NCI-H226 (cell line): Measurements from ENCODE around the gene TPI1.
"Not testable (repeated sequence)": the region's sequence is repeated elsewhere in the genome, so short reads cannot be mapped to it uniquely, and the experiment has no call there.

Experiments used
- DNase-seq: peaks from one replicate; pipeline ENCODE4 v3.0.0-alpha.2; 2015

TPI1 gene

GRCh38 chr12:6869049-6870021 lies 2.0 kb downstream of the TPI1 start:
- peak; percentile 32 for DNase-seq

DNA sequence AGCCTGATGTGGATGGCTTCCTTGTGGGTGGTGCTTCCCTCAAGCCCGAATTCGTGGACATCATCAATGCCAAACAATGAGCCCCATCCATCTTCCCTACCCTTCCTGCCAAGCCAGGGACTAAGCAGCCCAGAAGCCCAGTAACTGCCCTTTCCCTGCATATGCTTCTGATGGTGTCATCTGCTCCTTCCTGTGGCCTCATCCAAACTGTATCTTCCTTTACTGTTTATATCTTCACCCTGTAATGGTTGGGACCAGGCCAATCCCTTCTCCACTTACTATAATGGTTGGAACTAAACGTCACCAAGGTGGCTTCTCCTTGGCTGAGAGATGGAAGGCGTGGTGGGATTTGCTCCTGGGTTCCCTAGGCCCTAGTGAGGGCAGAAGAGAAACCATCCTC lies 3.0 kb downstream of the TPI1 start:
- DNase-seq: not testable (repeated sequence)

DNA sequence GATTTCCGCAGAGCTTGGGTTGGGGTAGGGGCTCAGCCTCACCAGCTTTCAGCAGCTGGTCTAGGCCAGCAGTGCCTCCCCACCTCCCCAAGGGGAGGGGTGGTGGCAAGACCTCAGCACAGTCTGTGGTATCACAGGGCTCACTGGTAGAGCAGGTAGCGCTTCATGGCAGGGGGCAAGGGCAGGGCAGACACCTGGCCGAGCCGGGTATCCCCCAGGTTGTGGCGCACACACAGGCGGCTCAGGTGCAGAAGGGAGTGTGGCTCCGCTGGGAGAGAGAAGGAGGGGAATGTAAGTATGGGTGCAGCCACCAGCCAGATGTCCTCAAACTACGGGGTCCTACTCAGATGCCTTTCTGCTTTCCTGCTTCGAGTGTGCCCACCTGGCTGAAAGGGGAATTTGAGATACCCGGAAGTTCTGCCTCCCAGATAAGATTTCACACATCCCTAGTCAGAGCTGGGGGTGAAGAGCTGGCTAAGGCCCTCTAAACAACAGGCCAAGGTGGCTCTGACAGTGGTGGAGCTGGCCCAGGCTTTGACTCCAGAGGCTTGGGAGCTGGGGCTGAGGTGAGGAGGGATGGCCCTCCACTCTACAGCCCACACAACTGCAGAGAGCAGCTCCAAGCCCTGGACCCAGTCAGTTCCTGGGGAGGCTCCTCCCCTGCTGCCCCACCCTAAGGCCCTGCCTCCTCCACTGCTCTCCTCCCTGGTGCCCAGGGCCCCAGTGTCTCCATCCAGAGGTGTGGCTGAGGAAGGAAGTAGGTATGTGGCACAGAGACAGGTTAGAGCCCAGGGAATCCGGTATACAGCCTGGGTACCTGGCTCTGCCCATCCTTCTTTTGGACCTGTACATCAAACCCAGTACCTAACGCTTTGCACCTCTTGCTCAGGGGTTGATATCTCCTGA lies 4.0 kb downstream of the TPI1 start:
- peak; percentile 60 for DNase-seq

GRCh38 chr12:6872073-6873048 lies 5.0 kb downstream of the TPI1 start:
- peak; percentile 62 for DNase-seq

GRCh38 chr12:6873094-6874014 lies 6.0 kb downstream of the TPI1 start, which contains the start of gene SPSB2:
Gene SPSB2 (minus strand): TSS chr12:6873303. CDS start chr12:6872901, 402 bp downstream.
- DNase-seq: peak; percentile 86

GRCh38 chr12:6874015-6874368 lies 6.7 kb downstream of the TPI1 start:
- DNase-seq: not testable (repeated sequence)

DNA sequence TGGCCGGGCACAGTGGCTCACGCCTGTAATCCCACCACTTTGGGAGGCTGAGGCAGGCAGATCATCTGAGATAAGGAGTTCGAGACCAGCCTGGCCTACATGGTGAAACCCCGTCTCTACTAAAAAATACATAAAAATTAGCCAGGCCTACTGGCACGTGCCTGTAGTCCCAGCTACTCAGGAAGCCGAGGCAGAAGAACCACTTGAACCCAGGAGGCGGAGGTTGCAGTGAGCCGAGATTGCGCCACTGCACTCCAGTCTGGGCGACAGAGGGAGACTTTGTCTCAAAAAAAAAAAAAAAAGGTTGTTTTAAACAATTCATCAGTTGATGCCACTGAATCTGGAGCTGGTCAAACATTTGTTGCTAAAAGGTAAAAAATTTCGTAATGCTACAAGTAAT lies 12.5 kb downstream of the TPI1 start:
- not testable (repeated sequence) for DNase-seq

DNA sequence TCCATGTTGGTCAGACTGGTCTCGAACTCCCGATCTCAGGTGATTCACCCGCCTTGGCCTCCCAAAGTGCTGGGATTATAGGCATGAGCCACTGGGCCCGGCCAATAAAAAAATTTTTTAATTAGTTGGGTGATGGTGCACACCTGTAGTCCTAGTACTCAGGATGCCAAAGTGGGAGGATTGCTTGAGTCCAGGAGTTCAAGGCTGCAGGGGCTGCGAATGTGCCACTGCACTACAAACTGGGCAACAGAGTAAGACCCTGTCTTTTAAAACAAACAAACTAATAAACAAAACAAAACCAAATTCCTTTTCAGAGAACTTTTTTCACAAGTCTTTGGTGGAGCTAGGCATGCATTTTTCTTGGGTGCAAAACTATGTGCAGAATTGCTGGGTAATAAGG lies 15.9 kb downstream of the TPI1 start:
- DNase-seq: no peak

DNA sequence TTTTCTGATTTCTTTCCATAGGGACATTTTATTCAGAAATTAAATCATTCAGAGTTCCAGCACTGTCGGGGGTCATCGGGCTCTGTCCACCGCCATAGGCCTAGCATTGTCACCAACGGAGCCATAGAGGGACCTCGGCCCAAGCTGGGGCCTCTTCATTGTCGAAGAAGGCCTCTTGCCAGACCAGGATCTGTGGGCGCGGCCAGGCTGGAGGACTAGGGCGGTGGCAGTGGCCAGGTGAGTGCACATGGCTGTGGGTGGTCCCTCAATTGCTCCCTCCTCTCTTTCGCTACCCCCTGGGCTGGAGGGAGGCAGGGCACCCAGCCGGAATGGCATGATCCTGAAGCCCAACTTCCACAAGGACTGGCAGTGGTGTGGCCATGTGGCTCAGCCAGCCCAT lies 16.4 kb downstream of the TPI1 start:
- DNase-seq: no peak

GRCh38 chr12:6884539-6884938 lies 17.2 kb downstream of the TPI1 start:
- DNase-seq: no peak

- DNase-seq: not testable (repeated sequence)
These were observed 19.1 kb downstream of the TPI1 start for GRCh38 chr12:6886206-6886999.

DNA sequence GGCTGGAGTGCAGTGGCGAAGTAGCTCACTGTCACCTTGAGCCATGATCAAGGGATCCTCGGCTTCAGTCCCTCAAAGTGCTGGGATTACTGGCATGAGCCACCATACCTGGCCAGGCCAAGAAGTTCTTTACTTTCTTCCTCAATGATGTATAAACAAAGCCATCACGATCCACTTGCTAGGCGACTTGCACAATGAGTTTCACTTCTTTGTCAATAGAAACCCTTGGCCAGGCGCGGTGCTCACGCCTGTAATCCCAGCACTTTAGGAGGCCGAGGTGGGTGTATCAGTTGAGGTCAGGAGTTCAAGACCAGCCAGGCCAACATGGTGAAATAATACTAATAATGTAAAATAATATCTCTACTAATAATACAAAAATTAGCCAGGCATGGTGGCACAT lies 20.1 kb downstream of the TPI1 start:
- DNase-seq: no peak

DNA sequence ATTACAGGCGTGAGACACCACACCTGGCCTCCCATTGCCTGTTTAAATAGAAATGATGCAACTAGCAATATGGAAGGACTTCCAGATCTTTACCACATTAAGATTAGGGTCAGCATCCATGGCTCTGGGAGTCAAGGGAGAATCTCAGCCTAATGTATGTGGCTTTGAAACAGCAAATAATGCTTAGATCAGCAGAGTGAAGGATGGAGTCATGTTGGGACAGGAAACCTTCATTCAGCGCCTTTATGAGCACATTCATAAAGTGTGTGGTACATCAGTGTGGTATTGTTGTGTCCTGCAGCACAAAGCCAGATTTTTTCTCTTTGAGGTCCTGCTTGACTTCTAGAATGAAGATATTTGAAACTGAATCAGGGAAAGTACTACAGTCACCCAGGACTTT lies 21.0 kb downstream of the TPI1 start:
- DNase-seq: no peak

- not testable (repeated sequence) for DNase-seq
These were observed 21.5 kb downstream of the TPI1 start for GRCh38 chr12:6888794-6889193.

DNA sequence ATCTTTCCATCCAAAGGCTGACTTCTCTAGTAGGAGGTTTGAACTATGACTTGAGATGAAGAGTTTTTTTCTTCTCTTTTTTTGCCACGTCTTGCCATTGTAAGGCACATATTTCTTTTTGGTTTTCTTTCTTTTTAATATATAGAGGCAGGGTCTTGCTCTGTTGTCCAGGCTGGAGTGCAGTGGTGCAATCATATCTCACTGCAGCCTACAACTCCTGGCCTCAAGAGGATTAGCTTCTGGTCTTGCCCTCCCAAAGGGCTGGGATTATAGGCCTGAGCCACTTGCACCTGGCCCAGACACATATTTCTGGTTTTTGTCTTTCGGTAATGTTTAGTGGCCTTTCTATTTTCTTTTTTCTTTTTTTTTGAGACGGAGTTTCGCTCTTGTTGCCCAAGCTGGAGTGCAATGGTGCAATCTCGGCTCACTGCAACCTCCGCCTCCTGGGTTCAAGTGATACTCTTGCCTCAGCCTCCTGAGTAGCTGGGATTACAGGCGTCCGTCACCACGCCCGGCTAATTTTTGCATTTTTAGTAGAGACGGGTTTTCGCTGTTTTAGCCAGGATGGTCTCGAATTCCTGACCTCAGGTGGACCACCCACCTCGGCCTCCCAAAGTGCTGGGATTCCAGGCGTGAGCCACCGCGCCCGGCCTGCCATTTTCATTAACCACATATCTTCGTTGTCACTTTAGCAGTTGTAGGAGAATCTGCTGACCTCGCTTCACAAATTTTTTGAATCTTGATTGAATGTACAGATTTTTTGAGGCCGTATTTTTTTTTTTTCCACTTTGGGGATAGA lies 22.6 kb downstream of the TPI1 start:
- not testable (repeated sequence) for DNase-seq

DNA sequence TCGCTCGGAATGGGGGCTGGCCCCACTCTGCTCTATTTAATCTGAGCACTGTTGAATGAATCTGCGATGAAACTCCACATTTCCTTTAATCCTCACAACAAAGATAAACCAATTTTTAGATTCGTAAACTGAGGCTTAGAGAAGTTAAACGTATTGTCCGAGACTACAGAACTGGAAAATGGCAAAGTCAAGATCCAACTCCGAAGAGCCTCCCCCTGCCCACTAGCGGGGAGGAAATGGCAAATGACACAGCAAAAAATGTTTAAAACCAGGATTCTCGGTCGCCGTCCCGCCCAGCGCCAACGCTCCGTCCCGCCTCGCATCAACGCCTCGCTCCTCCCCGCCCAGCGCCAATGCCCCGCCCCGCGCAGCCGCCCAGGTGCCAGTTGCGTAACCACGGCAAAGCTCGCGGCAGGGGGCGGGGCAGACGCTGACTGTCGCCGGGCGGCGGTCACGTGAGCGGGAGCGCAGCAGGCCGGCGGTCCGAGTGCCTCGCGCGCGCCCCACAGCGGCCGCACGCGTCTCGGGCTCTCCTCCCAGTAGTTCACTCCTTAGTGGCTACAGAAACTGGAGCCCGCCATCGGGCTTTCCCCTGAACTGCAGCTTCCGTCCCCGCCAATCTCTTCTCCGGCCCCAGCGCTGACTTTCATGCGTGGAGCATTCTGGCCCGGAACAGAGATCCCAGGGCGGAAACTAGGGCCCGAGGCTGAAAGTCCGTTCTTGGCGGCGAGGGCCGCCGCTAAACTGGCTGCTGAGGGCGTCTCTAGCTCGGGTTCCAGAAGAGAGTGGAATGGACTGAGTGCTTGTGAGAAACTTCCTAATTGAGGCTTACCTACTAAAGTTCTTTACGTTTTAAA lies 23.7 kb downstream of the TPI1 start:
- peak; percentile 91 for DNase-seq

DNA sequence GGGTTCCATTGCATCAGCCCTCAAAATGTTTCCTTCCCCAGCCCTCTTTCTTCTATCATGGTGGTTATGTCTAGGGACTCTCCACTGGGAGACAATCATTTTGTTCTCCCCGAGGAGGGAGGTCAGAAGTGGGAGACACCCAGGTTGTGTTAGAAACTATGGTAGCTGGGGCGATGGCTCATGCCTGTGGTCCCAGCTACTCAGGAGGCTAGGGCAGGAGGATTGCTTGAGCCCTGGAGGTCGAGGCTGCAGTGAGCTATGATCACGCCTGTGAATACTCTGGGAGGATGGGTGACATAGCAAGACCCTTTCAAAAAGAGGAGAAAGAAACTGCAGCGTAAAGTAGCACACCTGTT lies 24.3 kb downstream of the TPI1 start:
- no peak for DNase-seq

DNA sequence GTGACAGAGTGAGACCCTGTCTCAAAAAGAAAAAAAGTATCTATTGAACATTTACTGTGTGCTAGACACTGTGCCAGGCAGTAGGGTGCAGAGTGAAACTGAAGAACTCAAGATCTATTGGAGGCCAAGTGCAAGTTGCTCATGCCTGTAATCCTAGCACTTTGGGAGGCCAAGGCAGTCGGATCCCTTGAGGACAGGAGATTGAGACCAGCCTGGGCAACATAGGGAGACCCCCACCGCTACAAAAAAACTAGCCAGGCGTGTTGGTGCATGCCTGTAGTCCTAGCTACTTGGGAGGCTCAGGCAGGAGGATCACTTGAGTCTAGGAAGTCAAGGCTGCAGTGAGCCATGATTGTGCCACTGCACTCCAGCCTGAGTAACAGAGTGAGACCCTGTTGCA lies 25.4 kb downstream of the TPI1 start:
- DNase-seq: not testable (repeated sequence)

- no peak for DNase-seq
These were observed 27.0 kb downstream of the TPI1 start for GRCh38 chr12:6894321-6894720.
